Measurements from ENCODE around the gene GLIS1. TPM values are rescaled to one million over a fixed set of nuclear protein-coding genes. Genes with fewer than 3 reads are reported as not detected.

GLIS1 gene
- not detected for total RNA-seq
- polyA plus RNA-seq (ENCODE audit: insufficient read depth in 1 of 8, insufficient read length in 8 of 8, low replicate concordance in 1 of 8), result under 1 TPM in 6 of 8 donors, not detected in 2; 0.04 to 0.42 (median 0.08) TPM
- long read RNA-seq, donor 1, result 0 reads
- long read RNA-seq, donor 2, result 0 reads
- long read RNA-seq, donor 3, result 0 reads
- long read RNA-seq, donor 4, result 0 reads
- long read RNA-seq, donor 5, result 0 reads
- long read RNA-seq, donor 6, result 0 reads
- long read RNA-seq, donor 7, result 0 reads
- long read RNA-seq, donor 8, result 0 reads
- long read RNA-seq, donor 9, result 0 reads
- long read RNA-seq, donor 10, result 0 reads
- long read RNA-seq, donor 11, result 0 reads

DNA sequence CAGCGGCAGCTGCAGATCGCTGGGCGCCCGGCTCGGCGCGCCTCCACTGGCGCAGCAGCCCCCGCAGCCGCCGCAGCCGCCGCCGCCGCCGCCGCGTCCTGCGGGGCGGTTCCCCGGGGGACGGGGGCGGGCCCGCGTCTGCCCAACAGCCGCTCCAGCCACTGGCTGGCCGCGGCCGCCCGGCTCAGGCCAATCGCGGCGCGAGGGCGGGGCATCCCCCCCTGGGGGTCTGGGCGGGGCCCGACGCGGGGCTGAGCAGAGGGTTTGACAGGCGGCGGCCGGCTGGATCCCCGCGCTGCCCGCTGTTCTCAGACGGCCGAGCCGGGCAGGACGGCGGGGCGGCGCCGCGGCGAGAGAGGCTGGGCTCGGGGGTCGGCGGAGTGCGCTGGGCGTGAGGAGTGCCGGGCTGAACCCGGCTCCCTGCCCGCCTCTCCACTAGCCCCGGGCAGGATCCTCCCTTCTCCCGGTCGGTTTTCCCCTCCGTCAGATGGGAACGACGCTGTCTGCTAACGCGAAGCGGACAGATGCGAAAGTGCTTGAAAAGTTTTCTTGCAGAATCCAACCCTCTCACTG, at the start of gene GLIS1:
TSS of gene GLIS1 (minus strand) at position 56 of the 573 bp plus-strand sequence. CDS start 1,100 bp downstream, outside the sequence.
- Histone ChIP-seq H3K4me1 (ENCODE audit: control insufficient read depth, insufficient read depth, low read length) (peaks cover 17% of the 10 kb centered on the region), H3K27ac (ENCODE audit: low read length) (no peak within 1 kb of the TSS), H3K27me3 (ENCODE audit: control insufficient read depth, insufficient read depth, low read length) (peaks cover 71% of the 10 kb centered on the region), H3K36me3 (ENCODE audit: control insufficient read depth, insufficient read depth, low read length) (no peaks in the 10 kb centered on the region), H3K9me3 (replicated peaks; ENCODE audit: control insufficient read depth, low read depth, low read length) (peaks cover 6% of the 10 kb centered on the region), H3K4me3 (ENCODE audit: low read length) (peak within 1 kb of the TSS; percentile 43)
- under 1% methylated on average over 73 of the region's 73 CpGs for WGBS (ENCODE audit: insufficient coverage)
- peak; percentile 89 for DNase-seq

DNA sequence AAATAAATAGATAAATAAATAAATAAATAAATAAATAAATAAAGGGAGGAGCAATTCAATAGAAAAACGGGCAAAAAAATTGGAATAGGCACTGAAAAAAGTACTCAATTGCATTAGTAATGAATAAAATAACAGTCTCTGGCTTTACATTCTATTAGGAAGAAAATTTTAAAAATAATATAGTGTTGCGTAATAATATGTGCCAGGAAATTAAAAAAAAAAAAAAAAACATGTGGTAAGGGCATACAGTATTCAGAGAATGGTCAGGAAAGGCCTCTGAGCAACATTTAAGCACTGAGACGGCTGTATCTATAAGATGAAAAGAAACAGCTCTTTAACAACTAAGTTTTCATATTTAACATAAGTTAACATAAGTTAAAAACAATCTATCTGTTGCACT, 48.7 kb upstream of the GLIS1 start:
- no peaks in the 10 kb centered on the region for H3K9me3 ChIP-seq (replicated peaks; ENCODE audit: control insufficient read depth, low read depth, low read length)
- H3K36me3 ChIP-seq (ENCODE audit: control insufficient read depth, insufficient read depth, low read length), result peaks cover 24% of the 10 kb centered on the region
- H3K4me1 ChIP-seq (ENCODE audit: control insufficient read depth, insufficient read depth, low read length), result no peaks in the 10 kb centered on the region
- DNase-seq, result no peak
- no peak overlapping the region for H3K4me3 ChIP-seq (ENCODE audit: low read length)
- no peaks in the 10 kb centered on the region for H3K27me3 ChIP-seq (ENCODE audit: control insufficient read depth, insufficient read depth, low read length)
- no CpG with 5 or more reads among the region's 3 CpGs for WGBS (ENCODE audit: insufficient coverage)
- no peak overlapping the region for H3K27ac ChIP-seq (ENCODE audit: low read length)

DNA sequence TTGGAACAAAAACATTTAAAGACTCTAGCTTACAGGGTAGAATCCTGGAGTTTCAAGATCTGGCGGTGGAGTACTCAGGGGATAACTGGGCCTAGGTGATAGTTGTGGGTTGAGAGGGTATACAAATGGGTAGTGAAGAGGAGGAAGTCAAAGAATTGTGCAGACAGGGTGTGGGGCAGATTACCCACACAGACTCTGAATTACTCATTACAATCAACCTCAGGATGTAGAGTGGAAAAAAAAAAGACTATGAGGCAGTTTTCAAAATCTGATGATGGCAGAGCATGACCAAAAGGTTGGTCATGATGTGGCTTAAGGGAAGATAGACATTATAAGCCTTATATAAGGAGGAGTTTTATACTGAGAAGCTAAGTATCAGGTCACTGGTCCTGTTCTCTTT, 44.1 kb upstream of the GLIS1 start:
- H3K36me3 ChIP-seq (ENCODE audit: control insufficient read depth, insufficient read depth, low read length), result peaks cover 19% of the 10 kb centered on the region

DNA sequence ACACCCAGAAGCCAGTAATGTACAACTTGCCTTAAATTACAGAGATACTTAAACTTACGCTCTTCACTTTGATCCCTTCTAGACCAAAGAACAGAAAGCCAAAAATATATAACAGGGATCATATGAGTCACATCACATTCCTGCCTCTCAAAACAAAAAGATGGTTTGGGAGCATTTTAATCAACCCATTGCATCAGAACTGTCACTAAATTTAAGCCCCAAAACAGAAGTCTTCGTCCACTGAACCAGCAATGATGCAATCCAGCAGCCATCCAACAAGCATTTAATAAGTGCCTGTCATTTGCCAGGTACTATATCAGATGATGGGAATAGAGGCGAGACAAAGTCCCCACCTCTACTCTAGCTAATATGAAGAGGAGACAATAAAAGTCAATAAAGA, 42.7 kb upstream of the GLIS1 start:
- no peak for DNase-seq
- peaks cover 16% of the 10 kb centered on the region for H3K36me3 ChIP-seq (ENCODE audit: control insufficient read depth, insufficient read depth, low read length)
- no peaks in the 10 kb centered on the region for H3K27me3 ChIP-seq (ENCODE audit: control insufficient read depth, insufficient read depth, low read length)
- no peaks in the 10 kb centered on the region for H3K4me1 ChIP-seq (ENCODE audit: control insufficient read depth, insufficient read depth, low read length)
- WGBS (ENCODE audit: insufficient coverage), result 100% methylated on average over 1 of the region's 3 CpGs
- H3K9me3 ChIP-seq (replicated peaks; ENCODE audit: control insufficient read depth, low read depth, low read length), result no peaks in the 10 kb centered on the region
- H3K4me3 ChIP-seq (ENCODE audit: low read length), result no peak overlapping the region
- no peak overlapping the region for H3K27ac ChIP-seq (ENCODE audit: low read length)

More for the DNA sequence above, 44.1 kb upstream of the GLIS1 start:
- DNase-seq, result no peak
- Histone ChIP-seq H3K4me3 (ENCODE audit: low read length) (no peak overlapping the region), H3K4me1 (ENCODE audit: control insufficient read depth, insufficient read depth, low read length) (no peaks in the 10 kb centered on the region), H3K9me3 (replicated peaks; ENCODE audit: control insufficient read depth, low read depth, low read length) (no peaks in the 10 kb centered on the region), H3K27me3 (ENCODE audit: control insufficient read depth, insufficient read depth, low read length) (no peaks in the 10 kb centered on the region), H3K27ac (ENCODE audit: low read length) (no peak overlapping the region)
- WGBS (ENCODE audit: insufficient coverage), result no CpG with 5 or more reads among the region's 1 CpG

DNA sequence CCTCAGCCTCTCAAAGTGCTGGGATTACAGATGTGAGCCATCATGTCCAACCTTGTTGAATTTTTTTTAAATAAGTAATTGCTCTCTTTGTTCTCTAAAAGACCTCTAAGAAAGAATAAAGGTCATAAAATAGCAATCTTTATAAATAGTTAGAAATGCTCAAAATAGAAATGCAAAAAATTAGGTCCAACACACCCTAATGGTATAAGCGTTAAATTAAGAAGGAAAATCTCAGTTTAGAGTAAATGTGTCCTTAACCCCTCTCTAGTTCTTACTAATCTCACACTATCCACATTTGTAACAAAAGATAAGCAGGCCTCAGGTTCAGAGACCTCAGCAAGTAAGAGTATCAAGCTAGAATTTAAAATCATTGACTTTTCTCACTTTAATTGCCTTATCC, 38.3 kb upstream of the GLIS1 start:
- Histone ChIP-seq H3K27ac (ENCODE audit: low read length) (no peak overlapping the region), H3K9me3 (replicated peaks; ENCODE audit: control insufficient read depth, low read depth, low read length) (no peaks in the 10 kb centered on the region), H3K36me3 (ENCODE audit: control insufficient read depth, insufficient read depth, low read length) (peaks cover 6% of the 10 kb centered on the region), H3K4me3 (ENCODE audit: low read length) (no peak overlapping the region), H3K4me1 (ENCODE audit: control insufficient read depth, insufficient read depth, low read length) (no peaks in the 10 kb centered on the region), H3K27me3 (ENCODE audit: control insufficient read depth, insufficient read depth, low read length) (no peaks in the 10 kb centered on the region)
- WGBS (ENCODE audit: insufficient coverage), result no CpG with 5 or more reads among the region's 1 CpG
- DNase-seq, result no peak

DNA sequence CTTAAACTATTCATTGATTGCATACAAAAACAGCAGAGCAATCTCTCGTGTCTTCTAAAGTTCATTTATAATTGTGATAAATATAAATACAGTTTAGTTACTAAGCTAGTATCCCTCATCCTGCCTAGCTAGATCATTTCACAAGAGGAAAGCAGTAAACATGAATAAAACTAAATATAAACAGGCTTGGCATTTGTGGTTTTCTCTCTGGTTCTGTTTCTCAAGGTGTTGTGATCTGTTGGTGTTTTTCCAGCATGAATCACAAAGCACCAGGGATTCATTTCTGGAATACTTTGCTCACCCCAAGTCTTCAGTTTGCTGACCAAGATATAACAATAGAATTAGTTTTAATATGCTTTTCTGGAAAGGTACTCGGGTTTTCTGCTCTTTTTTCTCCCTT, 32.7 kb upstream of the GLIS1 start:
- WGBS (ENCODE audit: insufficient coverage), result no CpG with 5 or more reads among the region's 2 CpGs
- Histone ChIP-seq H3K4me1 (ENCODE audit: control insufficient read depth, insufficient read depth, low read length) (no peaks in the 10 kb centered on the region), H3K4me3 (ENCODE audit: low read length) (no peak overlapping the region), H3K27ac (ENCODE audit: low read length) (no peak overlapping the region), H3K36me3 (ENCODE audit: control insufficient read depth, insufficient read depth, low read length) (peaks cover 3% of the 10 kb centered on the region), H3K9me3 (replicated peaks; ENCODE audit: control insufficient read depth, low read depth, low read length) (no peaks in the 10 kb centered on the region), H3K27me3 (ENCODE audit: control insufficient read depth, insufficient read depth, low read length) (no peaks in the 10 kb centered on the region)
- DNase-seq, result no peak

DNA sequence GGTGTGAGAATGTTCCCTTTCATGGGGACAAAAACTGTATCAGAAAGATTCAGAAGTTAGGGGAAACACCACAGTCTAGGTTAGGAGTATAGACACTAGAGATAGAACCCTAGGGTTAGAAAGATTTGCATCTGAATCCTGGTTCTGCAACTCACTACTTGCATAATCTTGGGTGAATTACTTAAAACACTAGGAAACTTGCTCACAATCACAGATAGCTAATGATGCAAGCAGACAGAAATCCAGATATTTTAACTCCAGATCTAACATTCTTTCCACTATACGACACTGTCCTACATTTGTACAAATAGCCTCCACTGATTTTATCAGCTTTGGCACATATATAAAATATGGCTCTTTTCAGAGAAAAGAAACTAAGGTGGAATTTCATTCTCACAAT, 30.8 kb upstream of the GLIS1 start:
- DNase-seq, result no peak
- no peaks in the 10 kb centered on the region for H3K4me1 ChIP-seq (ENCODE audit: control insufficient read depth, insufficient read depth, low read length)
- no peak overlapping the region for H3K4me3 ChIP-seq (ENCODE audit: low read length)
- no peaks in the 10 kb centered on the region for H3K27me3 ChIP-seq (ENCODE audit: control insufficient read depth, insufficient read depth, low read length)
- H3K9me3 ChIP-seq (replicated peaks; ENCODE audit: control insufficient read depth, low read depth, low read length), result no peaks in the 10 kb centered on the region
- peaks cover 3% of the 10 kb centered on the region for H3K36me3 ChIP-seq (ENCODE audit: control insufficient read depth, insufficient read depth, low read length)
- H3K27ac ChIP-seq (ENCODE audit: low read length), result no peak overlapping the region
- no CpG with 5 or more reads among the region's 1 CpG for WGBS (ENCODE audit: insufficient coverage)

DNA sequence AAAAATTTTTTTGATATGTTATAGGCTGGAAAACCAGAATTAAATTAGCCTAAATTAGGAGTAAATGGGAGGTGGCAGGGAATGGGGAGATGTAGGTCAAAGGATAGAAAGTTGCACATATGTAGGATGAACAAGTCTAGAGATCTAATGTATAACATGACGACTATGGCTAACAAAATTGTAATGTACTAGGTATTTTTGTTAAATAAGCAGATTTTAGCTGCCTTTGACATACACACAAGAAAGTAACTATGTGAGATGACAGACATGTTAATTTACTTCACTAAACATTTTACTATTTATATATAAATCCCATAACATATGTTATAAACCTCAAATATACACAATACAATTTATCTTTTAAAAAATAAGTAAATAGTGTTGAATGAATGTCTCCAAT, 30.2 kb upstream of the GLIS1 start:
- no peak for DNase-seq
- WGBS (ENCODE audit: insufficient coverage), result no CpG with 5 or more reads among the region's 1 CpG
- Histone ChIP-seq H3K27ac (ENCODE audit: low read length) (no peak overlapping the region), H3K27me3 (ENCODE audit: control insufficient read depth, insufficient read depth, low read length) (no peaks in the 10 kb centered on the region), H3K4me1 (ENCODE audit: control insufficient read depth, insufficient read depth, low read length) (no peaks in the 10 kb centered on the region), H3K36me3 (ENCODE audit: control insufficient read depth, insufficient read depth, low read length) (peaks cover 3% of the 10 kb centered on the region), H3K4me3 (ENCODE audit: low read length) (no peak overlapping the region), H3K9me3 (replicated peaks; ENCODE audit: control insufficient read depth, low read depth, low read length) (no peaks in the 10 kb centered on the region)

DNA sequence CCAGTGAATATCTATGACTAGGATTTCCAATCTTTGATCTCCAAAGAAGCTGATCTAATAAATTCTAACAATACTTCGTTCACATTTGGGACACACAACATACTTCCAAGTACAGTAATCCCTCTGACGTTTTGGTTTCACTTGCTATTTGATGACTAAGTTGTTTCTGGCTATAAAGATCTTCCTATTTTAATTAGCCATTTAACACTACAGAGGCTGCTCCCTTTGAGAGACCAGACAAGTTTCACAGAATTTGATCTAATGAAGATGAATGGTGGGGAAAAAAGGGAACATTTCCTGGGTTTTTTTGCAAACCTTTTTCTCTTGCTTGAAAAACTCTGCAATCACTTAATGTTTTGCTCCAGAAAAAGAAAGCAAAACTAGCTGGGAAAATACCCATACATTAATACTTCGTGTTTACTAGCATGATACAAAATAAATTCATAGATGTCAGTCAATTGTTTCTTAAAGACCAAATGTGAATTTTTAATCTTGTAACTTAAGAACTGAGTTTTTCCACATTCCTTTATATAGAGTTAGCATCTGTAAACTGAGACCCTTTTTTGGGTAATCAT, 28.0 kb upstream of the GLIS1 start:
- Histone ChIP-seq H3K4me3 (ENCODE audit: low read length) (no peak overlapping the region), H3K36me3 (ENCODE audit: control insufficient read depth, insufficient read depth, low read length) (no peaks in the 10 kb centered on the region), H3K27me3 (ENCODE audit: control insufficient read depth, insufficient read depth, low read length) (no peaks in the 10 kb centered on the region), H3K9me3 (replicated peaks; ENCODE audit: control insufficient read depth, low read depth, low read length) (no peaks in the 10 kb centered on the region), H3K4me1 (ENCODE audit: control insufficient read depth, insufficient read depth, low read length) (no peaks in the 10 kb centered on the region), H3K27ac (ENCODE audit: low read length) (peak overlapping the region; percentile 62)
- DNase-seq, result peak; percentile 22
- WGBS (ENCODE audit: insufficient coverage), result no CpG with 5 or more reads among the region's 3 CpGs

DNA sequence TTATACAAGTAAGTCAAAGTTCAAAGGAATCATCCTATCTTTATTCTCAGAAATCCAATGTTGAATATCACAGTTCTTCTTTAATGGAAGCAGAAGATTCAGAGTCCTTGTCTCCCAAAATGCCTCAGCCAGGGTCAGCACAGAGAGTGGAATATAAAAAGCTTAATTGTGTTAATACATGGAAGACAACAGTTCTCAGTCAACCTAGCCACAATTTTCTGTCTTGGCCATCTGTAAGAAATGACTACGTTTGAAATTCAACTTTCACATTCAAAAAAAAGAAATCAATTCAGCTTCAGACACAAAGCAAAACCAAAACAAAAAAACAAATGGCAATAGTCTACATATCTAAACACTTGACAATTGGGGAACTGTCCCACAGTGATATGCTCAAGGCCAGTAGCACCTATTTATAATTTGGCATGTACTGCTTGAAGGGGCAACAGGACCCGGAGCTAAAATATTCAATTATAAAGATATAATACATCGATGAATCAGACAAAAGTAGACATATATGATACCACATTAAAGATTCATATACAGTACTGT, 27.3 kb upstream of the GLIS1 start:
- no CpG with 5 or more reads among the region's 3 CpGs for WGBS (ENCODE audit: insufficient coverage)
- Histone ChIP-seq H3K27me3 (ENCODE audit: control insufficient read depth, insufficient read depth, low read length) (no peaks in the 10 kb centered on the region), H3K9me3 (replicated peaks; ENCODE audit: control insufficient read depth, low read depth, low read length) (no peaks in the 10 kb centered on the region), H3K27ac (ENCODE audit: low read length) (peak overlapping the region; percentile 62), H3K4me1 (ENCODE audit: control insufficient read depth, insufficient read depth, low read length) (no peaks in the 10 kb centered on the region), H3K4me3 (ENCODE audit: low read length) (no peak overlapping the region), H3K36me3 (ENCODE audit: control insufficient read depth, insufficient read depth, low read length) (no peaks in the 10 kb centered on the region)
- DNase-seq, result no peak
